Coronary artery (tissue), 2 donors: ENCODE measurements around the gene KNDC1.

Experiments
- DNase-seq: peaks from one replicate; pipeline ENCODE4 v3.0.0-alpha.2; 2017; ENCODE audit warnings: low spot score
- H3K27ac ChIP-seq, 2 donors: fragments of 200-600 bp; sonication (generic); one replicate each; pipeline ENCODE4 v1.5.1; 2016 to 2019
- H3K4me3 ChIP-seq: fragments of 200-600 bp; sonication (generic); 2 replicates; pipeline ENCODE4 v1.5.1; 2016; ENCODE audit warnings: mild to moderate bottlenecking, moderate library complexity
- CTCF ChIP-seq: fragments of 200-600 bp; sonication (generic); IDR thresholded peaks from one replicate; pipeline ENCODE4 v1.5.1; 2019; ENCODE audit warnings: antibody characterized with exemption

KNDC1 gene

GRCh38 chr10:133122171-133122935 is 37.7 kb upstream of the KNDC1 start:
- Histone ChIP-seq H3K4me3 (no peak overlapping the region), H3K27ac (no peak overlapping the region)
- DNase-seq = no peak
- TF ChIP-seq CTCF = no peak

- no peak for DNase-seq
- Histone ChIP-seq H3K4me3 (no peak overlapping the region), H3K27ac (no peak overlapping the region)
- TF ChIP-seq CTCF = no peak
Measured at GRCh38 chr10:133123050-133123745, 36.8 kb upstream of the KNDC1 start.

GRCh38 chr10:133123746-133124356 is 36.2 kb upstream of the KNDC1 start:
- no peak for DNase-seq
- TF ChIP-seq CTCF = no peak

GRCh38 chr10:133124357-133125211 is 35.4 kb upstream of the KNDC1 start:
- H3K27ac ChIP-seq = no peak overlapping the region
- no peak overlapping the region for H3K4me3 ChIP-seq
- no peak for DNase-seq
- no peak for TF ChIP-seq CTCF

More at GRCh38 chr10:133123746-133124356, 36.2 kb upstream of the KNDC1 start:
- Histone ChIP-seq H3K4me3 (no peak overlapping the region), H3K27ac (no peak overlapping the region)

- Histone ChIP-seq H3K4me3 (no peak overlapping the region), H3K27ac (no peak overlapping the region)
- no peak for DNase-seq
- TF ChIP-seq CTCF = no peak
Measured at GRCh38 chr10:133125901-133126300, 34.1 kb upstream of the KNDC1 start.

GRCh38 chr10:133126431-133127290 is 33.4 kb upstream of the KNDC1 start:
- DNase-seq = no peak
- Histone ChIP-seq H3K4me3 (no peak overlapping the region), H3K27ac (no peak overlapping the region)
- no peak for TF ChIP-seq CTCF
